Astrocyte (in vitro differentiated cells and primary cell): Measurements from ENCODE around the gene TBC1D2.

Source experiments
- CTCF ChIP-seq: IDR thresholded peaks from 2 replicates; pipeline ENCODE4 v1.5.1; 2011; ENCODE audit warnings: low read depth, mild to moderate bottlenecking, inconsistent platforms, low read length, moderate library complexity; ENCODE audit not compliant: insufficient read depth
- EZH2 ChIP-seq: IDR thresholded peaks from 2 replicates; pipeline ENCODE4 v1.6.1; 2012; ENCODE audit warnings: mild to moderate bottlenecking, low read length, inconsistent platforms; ENCODE audit not compliant: insufficient read depth

- TF ChIP-seq CTCF (no peak), EZH2 (no peak)
Observed at GRCh38 chr9:98275159-98275558, 19.7 kb upstream of the TBC1D2 start.
